ENCODE data around the gene TAF3.

Gene TAF3

DNA sequence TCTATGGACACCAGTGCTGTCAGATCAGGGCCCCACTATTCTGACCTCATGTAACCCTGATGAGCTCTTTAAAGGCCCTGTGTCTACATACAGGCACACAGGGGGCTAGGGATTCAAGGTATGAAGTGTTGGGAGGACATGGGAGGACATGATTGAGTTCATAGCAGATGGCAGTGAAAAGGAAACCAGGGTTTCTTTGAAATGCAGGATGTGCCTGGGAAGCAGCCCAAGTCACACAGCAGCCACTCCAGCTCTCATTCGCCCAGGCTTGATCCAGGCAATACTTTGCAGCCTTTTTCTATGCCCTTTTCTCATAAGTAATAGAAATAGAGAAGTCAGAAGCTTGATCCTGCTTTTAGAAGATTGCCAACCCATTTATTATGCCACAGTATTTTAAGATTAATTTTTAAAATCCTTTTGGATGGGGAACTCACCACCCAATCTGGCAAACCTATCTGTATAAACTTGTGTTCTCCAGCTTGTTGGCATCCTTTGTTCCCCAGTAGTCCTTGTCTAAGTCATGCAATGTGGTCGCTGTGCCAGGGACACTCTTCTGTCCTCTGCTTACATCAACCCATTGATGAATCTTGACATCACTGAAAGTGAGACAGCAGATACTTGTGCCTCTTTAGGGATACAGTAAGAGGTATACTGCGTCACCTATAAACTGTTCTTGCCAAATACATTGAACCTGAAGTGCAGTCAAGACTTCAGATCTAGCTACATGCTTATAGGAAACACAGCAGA lies 95.0 kb downstream of the TAF3 start:
- TF ChIP-seq, protein P1, sequence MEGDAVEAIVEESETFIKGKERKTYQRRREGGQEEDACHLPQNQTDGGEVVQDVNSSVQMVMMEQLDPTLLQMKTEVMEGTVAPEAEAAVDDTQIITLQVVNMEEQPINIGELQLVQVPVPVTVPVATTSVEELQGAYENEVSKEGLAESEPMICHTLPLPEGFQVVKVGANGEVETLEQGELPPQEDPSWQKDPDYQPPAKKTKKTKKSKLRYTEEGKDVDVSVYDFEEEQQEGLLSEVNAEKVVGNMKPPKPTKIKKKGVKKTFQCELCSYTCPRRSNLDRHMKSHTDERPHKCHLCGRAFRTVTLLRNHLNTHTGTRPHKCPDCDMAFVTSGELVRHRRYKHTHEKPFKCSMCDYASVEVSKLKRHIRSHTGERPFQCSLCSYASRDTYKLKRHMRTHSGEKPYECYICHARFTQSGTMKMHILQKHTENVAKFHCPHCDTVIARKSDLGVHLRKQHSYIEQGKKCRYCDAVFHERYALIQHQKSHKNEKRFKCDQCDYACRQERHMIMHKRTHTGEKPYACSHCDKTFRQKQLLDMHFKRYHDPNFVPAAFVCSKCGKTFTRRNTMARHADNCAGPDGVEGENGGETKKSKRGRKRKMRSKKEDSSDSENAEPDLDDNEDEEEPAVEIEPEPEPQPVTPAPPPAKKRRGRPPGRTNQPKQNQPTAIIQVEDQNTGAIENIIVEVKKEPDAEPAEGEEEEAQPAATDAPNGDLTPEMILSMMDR (IDR thresholded peaks at IDR 0.05; ENCODE audit: low read depth, low read length, missing control alignments) = no peak
- H3K4me3 ChIP-seq (ENCODE audit: low read depth, low read length) = no peak overlapping the region
- in situ Hi-C loops (cut with HindIII; ENCODE audit: low sequenced_read_pairs) = no loop called here
- no peak for DNase-seq (ENCODE audit: low read depth)

DNA sequence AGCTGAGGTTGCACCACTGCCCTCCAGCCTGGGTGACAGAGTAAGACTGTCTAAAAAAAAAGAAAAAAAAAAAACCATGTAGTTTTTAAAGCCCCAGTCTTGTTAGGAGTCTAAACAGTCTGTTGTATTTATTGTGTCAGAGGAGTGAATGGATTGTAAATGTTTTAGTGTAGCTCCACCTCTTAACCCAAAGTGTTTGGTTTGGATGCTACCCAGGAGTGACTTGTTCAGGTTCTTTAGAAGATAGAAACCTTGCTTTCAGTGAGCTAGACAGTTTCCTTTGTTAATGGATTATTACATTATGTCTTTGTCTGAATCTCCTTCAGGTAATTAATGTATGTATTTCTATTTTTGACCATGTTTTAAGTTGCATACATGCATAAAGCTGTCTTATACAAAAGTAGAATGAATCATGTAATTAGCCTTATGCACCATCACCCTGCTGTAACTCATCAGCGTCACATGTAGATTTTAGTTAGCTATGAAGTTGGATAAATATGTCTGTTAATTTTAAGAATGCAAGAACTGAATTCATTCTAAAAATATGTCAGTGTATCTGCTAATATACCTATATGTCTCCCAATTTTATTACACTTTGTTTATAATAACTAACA lies 97.7 kb downstream of the TAF3 start:
- in situ Hi-C loops (cut with HindIII; ENCODE audit: low sequenced_read_pairs) = no loop called here
- peak; percentile 54 for DNase-seq (ENCODE audit: low read depth)
- TF ChIP-seq, protein P1 (IDR thresholded peaks at IDR 0.05; ENCODE audit: low read depth, low read length, missing control alignments) = no peak
- no peak overlapping the region for H3K4me3 ChIP-seq (ENCODE audit: low read depth, low read length)

DNA sequence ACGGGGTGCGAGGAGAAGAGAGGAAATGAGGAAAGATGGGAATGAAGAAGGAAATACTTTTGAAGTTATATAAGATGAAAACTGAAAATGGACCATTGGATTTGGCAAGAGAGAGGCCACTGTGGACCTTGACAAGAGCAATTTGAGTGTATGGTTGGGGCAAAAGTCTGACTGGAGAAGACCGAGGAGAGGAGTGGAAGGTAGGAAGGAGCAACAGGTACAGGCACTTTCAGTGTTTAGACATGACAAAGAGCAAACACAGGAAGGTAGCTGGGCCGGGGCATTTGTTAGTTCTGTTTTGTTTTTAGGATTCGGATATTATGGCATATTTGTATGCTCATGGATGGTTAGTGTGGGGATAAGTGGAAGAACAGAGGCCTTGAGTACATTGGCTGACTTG lies 99.4 kb downstream of the TAF3 start:
- in situ Hi-C loops (cut with HindIII; ENCODE audit: low sequenced_read_pairs) = no loop called here
- TF ChIP-seq, protein P1 (IDR thresholded peaks at IDR 0.05; ENCODE audit: low read depth, low read length, missing control alignments) = no peak
- no peak overlapping the region for H3K4me3 ChIP-seq (ENCODE audit: low read depth, low read length)
- DNase-seq (ENCODE audit: low read depth) = no peak

DNA sequence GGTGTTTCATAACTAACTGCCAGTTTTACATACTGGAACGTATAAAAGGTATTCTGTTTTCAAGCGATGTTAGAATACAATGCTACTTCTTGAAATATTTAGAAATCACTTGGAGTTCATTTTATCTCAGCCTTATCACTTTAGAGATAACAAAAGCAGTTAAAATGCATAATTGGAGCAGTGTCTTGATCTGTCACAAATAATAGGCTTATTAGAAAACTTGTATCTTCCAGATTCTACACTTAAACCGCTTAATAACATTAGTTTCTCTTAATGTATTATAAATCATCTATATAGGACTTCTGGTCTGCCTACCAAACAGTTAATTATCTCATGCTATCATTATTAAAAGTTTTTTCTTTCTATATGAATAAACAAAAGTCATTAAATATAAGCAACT lies 104.4 kb downstream of the TAF3 start:
- in situ Hi-C loops (cut with HindIII; ENCODE audit: low sequenced_read_pairs) = no loop called here
- no peak for DNase-seq (ENCODE audit: low read depth)
- TF ChIP-seq, protein P1 (IDR thresholded peaks at IDR 0.05; ENCODE audit: low read depth, low read length, missing control alignments) = no peak

DNA sequence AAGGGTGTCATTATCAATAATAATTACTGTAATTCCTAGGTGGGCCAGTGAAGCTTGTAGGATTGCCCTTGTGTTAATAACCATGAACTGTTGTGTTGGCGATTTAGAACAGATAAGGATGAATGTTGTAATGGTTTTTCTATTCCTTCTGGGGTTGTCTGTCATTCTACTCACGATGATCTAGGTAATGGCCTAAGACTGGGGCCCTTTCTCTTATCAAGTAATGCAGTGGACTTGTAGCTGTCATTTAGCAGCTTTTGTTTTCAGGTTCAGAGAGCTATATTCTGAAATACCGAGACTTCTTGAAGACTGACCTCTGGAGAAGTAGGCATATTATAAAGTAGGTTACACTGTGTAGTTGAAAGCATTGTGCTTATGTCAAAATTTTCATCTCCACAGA lies 110.2 kb downstream of the TAF3 start:
- DNase-seq (ENCODE audit: low read depth) = no peak
- in situ Hi-C loops (cut with HindIII; ENCODE audit: low sequenced_read_pairs) = no loop called here
- H3K4me3 ChIP-seq (ENCODE audit: low read depth, low read length) = no peak overlapping the region
- TF ChIP-seq, protein P1 (IDR thresholded peaks at IDR 0.05; ENCODE audit: low read depth, low read length, missing control alignments) = no peak

More for the DNA sequence above, 104.4 kb downstream of the TAF3 start:
- H3K4me3 ChIP-seq (ENCODE audit: low read depth, low read length) = no peak overlapping the region

DNA sequence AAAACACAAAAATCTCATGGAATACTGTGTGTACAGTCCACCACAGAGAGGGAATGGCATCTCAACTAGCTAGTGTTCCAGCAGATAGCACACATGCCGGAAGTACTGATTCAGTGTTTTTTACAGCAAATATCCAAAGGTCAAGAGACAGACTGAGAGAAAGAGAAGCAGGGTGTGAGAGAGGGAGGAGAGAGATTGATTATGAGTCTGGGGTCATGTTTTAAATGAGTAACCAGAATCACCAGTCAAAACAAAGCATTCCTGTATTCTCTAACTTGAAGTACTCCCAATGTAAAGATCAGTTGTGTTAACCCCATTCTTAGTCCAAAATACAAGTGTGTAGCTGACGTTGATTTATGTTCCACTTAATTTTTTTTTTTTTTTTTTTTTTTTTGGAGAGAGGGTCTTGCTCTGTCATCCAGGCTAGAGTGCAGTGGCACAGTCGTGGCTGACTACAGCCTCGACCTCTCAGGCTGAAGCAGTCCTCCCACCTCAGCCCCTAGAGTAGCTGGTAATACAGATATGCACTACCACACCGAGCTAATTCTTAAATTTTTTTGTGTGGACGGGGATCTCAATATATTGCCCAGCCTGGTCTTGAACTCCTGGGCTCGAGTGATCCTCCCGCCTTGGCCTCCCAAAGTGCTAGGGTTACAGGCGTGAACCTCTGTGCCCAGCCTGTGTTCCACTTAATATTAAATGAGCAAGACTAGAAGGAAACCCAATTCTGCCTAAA lies 114.2 kb downstream of the TAF3 start:
- DNase-seq (ENCODE audit: low read depth) = no peak
- in situ Hi-C loops (cut with HindIII; ENCODE audit: low sequenced_read_pairs) = no loop called here
- no peak overlapping the region for H3K4me3 ChIP-seq (ENCODE audit: low read depth, low read length)
- TF ChIP-seq, protein P1 (IDR thresholded peaks at IDR 0.05; ENCODE audit: low read depth, low read length, missing control alignments) = no peak
